Endothelial cell (in vitro differentiated cells): ENCODE measurements around the gene PARD3B. TPM values are rescaled to one million over a fixed set of nuclear protein-coding genes. Genes with fewer than 3 reads are reported as not detected.

ENCODE experiments used
- DNase-seq: peaks from one replicate; pipeline ENCODE4 v3.0.0; 2021; ENCODE audit warnings: low spot score
- H3K27ac Mint-ChIP-seq: one replicate; pipeline ENCODE4 v1.8.0; 2021; ENCODE audit warnings: mixed read lengths, inconsistent platforms; ENCODE audit not compliant: unreplicated experiment
- H3K27me3 Mint-ChIP-seq: one replicate; pipeline ENCODE4 v1.8.0; 2021; ENCODE audit warnings: mild to moderate bottlenecking, moderate library complexity, mixed read lengths, inconsistent platforms; ENCODE audit not compliant: unreplicated experiment
- H3K36me3 Mint-ChIP-seq: one replicate; pipeline ENCODE4 v1.8.0; 2021; ENCODE audit warnings: mild to moderate bottlenecking, low read depth, mixed read lengths, inconsistent platforms; ENCODE audit not compliant: unreplicated experiment
- H3K4me1 Mint-ChIP-seq: one replicate; pipeline ENCODE4 v1.8.0; 2021; ENCODE audit warnings: mild to moderate bottlenecking, mixed read lengths, inconsistent platforms; ENCODE audit not compliant: unreplicated experiment
- H3K4me3 Mint-ChIP-seq: one replicate; pipeline ENCODE4 v1.8.0; 2021; ENCODE audit warnings: mild to moderate bottlenecking, mixed read lengths, inconsistent platforms; ENCODE audit not compliant: unreplicated experiment
- H3K9me3 Mint-ChIP-seq: one replicate; pipeline ENCODE4 v1.8.0; 2021; ENCODE audit warnings: mixed read lengths, inconsistent platforms; ENCODE audit not compliant: unreplicated experiment
- total RNA-seq: library from RNA; stranded (reverse); fragmentation: NEBNext Ultra II Directional; extraction: Animal tissue kit (Norgen Biotek cat#: 25700); gene quantifications from one replicate; pipeline ENCODE4 v1.2.1, GENCODE V29; 2021; ENCODE audit not compliant: unreplicated experiment
- TF ChIP-seq, protein P1 (sequence below): fragments of 200-600 bp; sonication (generic); IDR thresholded peaks from one replicate; pipeline ENCODE4 v1.5.0; 2021; ENCODE audit warnings: antibody characterized with exemption; ENCODE audit not compliant: unreplicated experiment

The PARD3B gene
- total RNA-seq, 1 donor from 2014 or later = 17.4 TPM

DNA sequence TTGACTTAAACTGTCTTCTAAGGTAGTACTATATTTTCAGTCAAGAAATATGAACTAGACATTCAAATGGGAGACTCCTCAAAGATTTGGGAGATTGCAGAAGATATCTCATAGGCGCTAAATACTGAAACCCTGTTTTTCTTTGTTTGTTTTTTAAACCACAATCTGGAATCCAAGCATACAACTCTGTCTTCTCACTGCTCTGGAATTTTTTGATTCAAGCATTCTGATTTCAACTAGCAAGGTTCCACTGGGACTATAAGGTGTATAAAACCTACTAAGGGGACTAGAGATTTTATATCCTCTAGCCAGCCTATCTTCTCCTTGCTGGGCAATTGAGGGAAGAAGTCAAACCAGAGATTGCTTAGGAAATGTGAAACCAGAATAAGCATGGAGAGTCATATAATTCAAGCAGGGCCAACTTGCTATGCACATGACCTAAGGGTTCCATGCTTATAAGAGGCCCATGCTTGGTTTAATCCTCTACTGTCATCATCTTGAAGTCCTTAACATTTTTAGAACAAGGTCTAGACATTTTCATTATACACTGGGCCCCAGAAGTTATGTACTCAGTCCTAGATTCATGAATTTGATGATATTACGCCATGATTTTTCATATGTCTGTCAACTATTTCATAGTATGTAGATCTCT is 405.5 kb downstream of the PARD3B start:
- Mint-ChIP-seq H3K9me3 (no peaks in the 10 kb centered on the region), H3K36me3 (no peaks in the 10 kb centered on the region), H3K27ac (no peak overlapping the region), H3K4me1 (peaks cover 3% of the 10 kb centered on the region), H3K27me3 (peaks cover 2% of the 10 kb centered on the region), H3K4me3 (no peak overlapping the region)
- no peak for DNase-seq
- TF ChIP-seq, protein P1, sequence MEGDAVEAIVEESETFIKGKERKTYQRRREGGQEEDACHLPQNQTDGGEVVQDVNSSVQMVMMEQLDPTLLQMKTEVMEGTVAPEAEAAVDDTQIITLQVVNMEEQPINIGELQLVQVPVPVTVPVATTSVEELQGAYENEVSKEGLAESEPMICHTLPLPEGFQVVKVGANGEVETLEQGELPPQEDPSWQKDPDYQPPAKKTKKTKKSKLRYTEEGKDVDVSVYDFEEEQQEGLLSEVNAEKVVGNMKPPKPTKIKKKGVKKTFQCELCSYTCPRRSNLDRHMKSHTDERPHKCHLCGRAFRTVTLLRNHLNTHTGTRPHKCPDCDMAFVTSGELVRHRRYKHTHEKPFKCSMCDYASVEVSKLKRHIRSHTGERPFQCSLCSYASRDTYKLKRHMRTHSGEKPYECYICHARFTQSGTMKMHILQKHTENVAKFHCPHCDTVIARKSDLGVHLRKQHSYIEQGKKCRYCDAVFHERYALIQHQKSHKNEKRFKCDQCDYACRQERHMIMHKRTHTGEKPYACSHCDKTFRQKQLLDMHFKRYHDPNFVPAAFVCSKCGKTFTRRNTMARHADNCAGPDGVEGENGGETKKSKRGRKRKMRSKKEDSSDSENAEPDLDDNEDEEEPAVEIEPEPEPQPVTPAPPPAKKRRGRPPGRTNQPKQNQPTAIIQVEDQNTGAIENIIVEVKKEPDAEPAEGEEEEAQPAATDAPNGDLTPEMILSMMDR = no peak

DNA sequence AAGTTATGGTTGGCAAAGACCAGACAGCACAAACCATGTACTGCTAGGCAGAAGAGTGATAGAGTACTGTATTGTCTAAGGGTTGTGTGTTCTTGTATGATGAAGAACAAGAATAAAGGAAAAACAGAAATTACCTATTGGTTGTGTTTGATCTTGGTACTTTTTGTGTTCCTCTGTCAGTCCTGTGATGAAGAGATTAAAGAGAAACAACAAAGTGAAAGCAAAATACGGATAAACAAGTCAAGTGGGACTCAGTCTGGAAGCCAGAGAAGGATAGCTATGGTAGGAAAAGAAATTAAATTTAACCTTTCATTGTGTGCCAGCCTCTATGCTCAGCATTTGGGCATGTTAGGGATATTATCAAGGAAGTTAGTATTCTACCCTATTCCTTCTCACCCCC is 413.1 kb downstream of the PARD3B start:
- no peak for DNase-seq
- Mint-ChIP-seq H3K4me3 (no peak overlapping the region), H3K4me1 (no peaks in the 10 kb centered on the region), H3K27me3 (no peaks in the 10 kb centered on the region), H3K27ac (no peak overlapping the region), H3K9me3 (no peaks in the 10 kb centered on the region), H3K36me3 (peaks cover 5% of the 10 kb centered on the region)
- TF ChIP-seq, protein P1 = no peak

DNA sequence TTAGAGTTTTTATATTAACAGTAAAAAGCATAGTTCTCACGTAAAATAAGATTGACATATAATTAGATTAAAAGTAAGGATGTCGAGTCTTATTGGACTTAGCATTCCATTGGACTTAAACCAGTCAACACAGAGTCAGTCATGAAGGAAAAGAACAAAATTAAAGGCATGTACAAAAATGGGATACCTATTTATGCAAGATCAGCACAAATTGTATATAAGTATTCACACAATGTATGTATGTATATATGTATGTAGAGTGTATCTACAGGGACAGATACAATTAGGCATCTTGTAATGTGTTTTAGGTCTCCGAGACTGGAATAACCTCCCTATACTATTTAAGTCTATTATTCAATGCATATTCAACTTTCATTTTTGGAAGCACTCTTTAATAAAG is 419.1 kb downstream of the PARD3B start:
- peaks cover 14% of the 10 kb centered on the region for H3K4me1 Mint-ChIP-seq
- TF ChIP-seq, protein P1 = no peak
- H3K4me3 Mint-ChIP-seq = no peak overlapping the region
- H3K27ac Mint-ChIP-seq = no peak overlapping the region
- peaks cover 2% of the 10 kb centered on the region for H3K27me3 Mint-ChIP-seq
- no peaks in the 10 kb centered on the region for H3K9me3 Mint-ChIP-seq
- peaks cover 5% of the 10 kb centered on the region for H3K36me3 Mint-ChIP-seq
- no peak for DNase-seq

DNA sequence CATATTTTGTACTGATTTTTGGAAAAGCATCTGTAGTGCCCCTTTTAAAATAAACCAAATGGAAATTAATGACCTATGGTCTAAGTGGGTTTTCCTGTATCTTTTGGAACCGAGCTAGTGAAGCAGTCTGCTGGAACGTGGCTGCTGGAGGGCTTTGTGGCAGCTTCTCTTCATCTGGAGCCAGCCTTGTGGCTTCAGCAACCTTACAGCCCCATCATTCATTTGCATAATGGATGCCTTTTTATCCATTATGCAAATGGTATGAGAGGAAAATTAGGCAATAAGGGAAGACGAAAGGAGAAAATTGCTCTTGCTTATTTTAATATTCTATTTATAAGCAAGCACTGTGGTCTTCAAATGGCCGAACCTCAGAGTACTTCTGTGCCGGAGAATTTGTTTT is 421.0 kb downstream of the PARD3B start:
- DNase-seq = no peak
- TF ChIP-seq, protein P1 = no peak
- H3K27me3 Mint-ChIP-seq = peaks cover 2% of the 10 kb centered on the region
- H3K9me3 Mint-ChIP-seq = no peaks in the 10 kb centered on the region
- no peaks in the 10 kb centered on the region for H3K36me3 Mint-ChIP-seq
- H3K4me3 Mint-ChIP-seq = no peak overlapping the region
- H3K27ac Mint-ChIP-seq = no peak overlapping the region
- peaks cover 15% of the 10 kb centered on the region for H3K4me1 Mint-ChIP-seq

DNA sequence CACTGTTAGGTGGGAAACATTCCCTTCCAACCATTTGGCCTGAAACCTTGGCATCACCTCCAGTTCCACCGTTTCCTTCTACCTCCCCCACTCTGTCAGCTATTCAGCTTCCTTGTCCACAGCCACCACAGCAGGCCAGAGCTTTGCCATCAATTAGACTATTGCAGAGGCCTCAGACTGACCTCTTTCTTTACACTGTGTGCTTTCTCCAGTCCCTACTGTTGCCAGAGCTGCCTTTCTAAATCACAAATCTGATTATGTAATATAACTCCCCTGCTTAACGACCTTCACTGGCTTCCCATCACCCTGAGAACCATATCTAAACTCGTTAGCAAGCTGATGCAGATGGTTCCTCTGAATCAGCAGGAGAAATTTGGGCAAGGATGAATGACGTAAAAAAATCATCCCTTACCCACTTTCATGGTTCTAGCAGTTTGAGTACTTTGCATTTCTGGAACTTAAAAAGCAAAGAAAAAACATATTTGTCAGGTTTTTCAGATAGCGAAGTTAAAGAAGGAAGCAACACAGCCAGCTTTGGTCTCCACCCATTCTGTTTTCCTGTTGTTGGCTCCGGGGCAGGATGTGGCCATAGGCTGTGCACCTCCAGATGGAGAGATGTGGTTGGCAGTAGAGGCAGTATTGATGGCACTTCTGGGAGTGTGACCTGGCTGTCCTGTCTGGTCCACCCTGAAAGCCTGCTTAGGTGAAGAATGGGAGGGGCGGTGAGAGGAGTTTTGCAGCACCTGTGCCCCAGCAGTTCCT is 422.1 kb downstream of the PARD3B start:
- no peak for DNase-seq
- Mint-ChIP-seq H3K9me3 (no peaks in the 10 kb centered on the region), H3K36me3 (no peaks in the 10 kb centered on the region), H3K27me3 (peaks cover 2% of the 10 kb centered on the region), H3K27ac (no peak overlapping the region), H3K4me3 (no peak overlapping the region), H3K4me1 (peaks cover 18% of the 10 kb centered on the region)
- TF ChIP-seq, protein P1 = no peak
